PC-3 (cell line): ENCODE results near the gene LRRTM3. TPM values are rescaled to one million over a fixed set of nuclear protein-coding genes. Genes with fewer than 3 reads are reported as not detected.

ENCODE experiments used
- ATAC-seq: fragments of 200-7000 bp; cut with Tn5 transposase; 2 replicates; pipeline ENCODE4 v1.9.1; 2020; ENCODE audit warnings: mild to moderate bottlenecking, moderate library complexity
- BruUV-seq: library from RNA; stranded (reverse); fragments of 400-500 nt; replicated peaks from 2 replicates; lab custom pipeline; 2021; lab: Mats Ljungman, UMichigan
- CTCF ChIA-PET: fragments of 300-600 bp; sonication (Branson Sonifier 250); formaldehyde crosslinking; loops from one replicate; lab custom pipeline; 2022; ENCODE audit warnings: antibody characterized with exemption; lab: Charles Lee
- POLR2A ChIA-PET: fragments of 300-600 bp; sonication (Branson Sonifier 250); formaldehyde crosslinking; loops from one replicate; lab custom pipeline; 2022; ENCODE audit warnings: antibody characterized with exemption; ENCODE audit not compliant: unreplicated experiment; lab: Charles Lee
- DNase-seq: peaks from one replicate; pipeline ENCODE4 v3.0.0-alpha.2; 2015
- H2AFZ ChIP-seq: fragments of 300-600 bp; sonication (generic); 2 replicates; pipeline ENCODE4 v1.6.0; 2016; ENCODE audit warnings: antibody characterized with exemption, low read length
- H3F3A ChIP-seq: fragments of 300-600 bp; sonication (generic); one replicate; pipeline ENCODE4 v1.6.0; 2017; ENCODE audit warnings: antibody characterized with exemption, low read length, control low read depth, mild to moderate bottlenecking; ENCODE audit not compliant: unreplicated experiment
- H3K27ac ChIP-seq: fragments of 300-600 bp; sonication (generic); 2 replicates; pipeline ENCODE4 v1.5.1; 2016; ENCODE audit warnings: mild to moderate bottlenecking, low read length
- H3K27me3 ChIP-seq: fragments of 300-600 bp; sonication (generic); 2 replicates; pipeline ENCODE4 v1.6.1; 2016; ENCODE audit warnings: low read length, mixed read lengths
- H3K36me3 ChIP-seq: fragments of 300-600 bp; sonication (generic); 2 replicates; pipeline ENCODE4 v1.6.1; 2016; ENCODE audit warnings: low read depth, mixed run types, low read length, mixed read lengths
- H3K4me1 ChIP-seq: fragments of 300-600 bp; sonication (generic); 2 replicates; pipeline ENCODE4 v1.5.1; 2016; ENCODE audit warnings: low read length; ENCODE audit not compliant: insufficient read depth
- H3K4me2 ChIP-seq: fragments of 300-600 bp; sonication (generic); 2 replicates; pipeline ENCODE4 v1.6.0; 2016; ENCODE audit warnings: low read length
- H3K4me3 ChIP-seq: fragments of 300-600 bp; sonication (generic); 2 replicates; pipeline ENCODE4 v1.5.1; 2016; ENCODE audit warnings: mild to moderate bottlenecking, low read length, mixed read lengths
- H3K79me2 ChIP-seq: fragments of 300-600 bp; sonication (generic); 2 replicates; pipeline ENCODE4 v1.6.1; 2017; ENCODE audit warnings: low read length, mixed read lengths
- H3K9ac ChIP-seq: fragments of 300-600 bp; sonication (generic); 2 replicates; pipeline ENCODE4 v1.6.0; 2016; ENCODE audit warnings: mild to moderate bottlenecking, low read length
- H3K9me2 ChIP-seq: fragments of 300-600 bp; sonication (generic); replicated peaks from 2 replicates; pipeline ENCODE4 v1.6.1; 2016; ENCODE audit warnings: mixed run types, low read length, mixed read lengths
- H3K9me3 ChIP-seq: fragments of 300-600 bp; sonication (generic); 2 replicates; pipeline ENCODE4 v1.6.1; 2016; ENCODE audit warnings: low read length, mixed read lengths
- H4K20me1 ChIP-seq: fragments of 300-600 bp; sonication (generic); 2 replicates; pipeline ENCODE4 v1.6.1; 2016; ENCODE audit warnings: low read length, mixed read lengths
- EZH2 ChIP-seq: fragments of 300-600 bp; sonication (generic); IDR thresholded peaks from one replicate; pipeline ENCODE4 v1.6.1; 2017; ENCODE audit warnings: antibody characterized with exemption, mild to moderate bottlenecking, low read length; ENCODE audit not compliant: unreplicated experiment
- EZH2phosphoT487 ChIP-seq: fragments of 300-600 bp; sonication (generic); IDR thresholded peaks from 2 replicates; pipeline ENCODE4 v1.6.1; 2018; ENCODE audit warnings: mild to moderate bottlenecking, antibody characterized with exemption, low read length, borderline replicate concordance
- intact Hi-C: fragments of 100-400 bp; cut with micrococcal nuclease; formaldehyde crosslinking; loops from 2 replicates; pipeline ENCODE4 v1.9.0; 2023
- total RNA-seq: library from RNA; depleted of rRNA; stranded (reverse); fragments of >200 nt; gene quantifications from 2 replicates; pipeline ENCODE4 v1.2.3, GENCODE V29; 2014
- TF ChIP-seq, protein P1 (sequence below): fragments of 300-600 bp; sonication (generic); conservative IDR thresholded peaks from 2 replicates; pipeline ENCODE4 v1.5.1; 2017; ENCODE audit warnings: antibody characterized with exemption, low read depth, mild to moderate bottlenecking, low read length

Gene LRRTM3
- total RNA-seq, 1 experiment from 2014 or later = 0.15 TPM

DNA sequence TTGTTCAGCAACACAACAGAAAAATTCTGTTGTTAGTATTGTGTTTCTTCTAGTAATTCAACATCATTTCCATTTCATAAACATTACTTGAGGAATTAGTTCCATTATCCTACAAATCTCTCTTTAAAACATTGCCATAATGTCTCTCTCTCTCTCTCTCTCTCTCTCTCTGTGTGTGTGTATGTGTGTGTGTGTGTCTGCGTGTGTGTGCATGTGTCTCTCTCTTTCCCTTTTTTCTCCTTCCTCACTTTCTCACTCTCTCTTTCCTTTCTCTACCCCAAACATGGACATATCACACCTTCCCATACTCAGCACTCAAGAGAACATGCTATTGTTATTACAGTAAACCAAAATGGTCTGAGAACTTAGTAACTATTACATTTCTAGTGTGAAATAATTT, 16.6 kb downstream of the LRRTM3 start:
- no peaks in the 10 kb centered on the region for H4K20me1 ChIP-seq
- H2AFZ ChIP-seq = no peak overlapping the region
- peaks cover 50% of the 10 kb centered on the region for H3K27me3 ChIP-seq
- no peaks in the 10 kb centered on the region for H3K36me3 ChIP-seq
- H3K9me2 ChIP-seq = no peaks in the 10 kb centered on the region
- ATAC-seq = no peak
- no peaks in the 10 kb centered on the region for H3K9me3 ChIP-seq
- BruUV-seq = no TSS peak
- no peak for DNase-seq
- POLR2A ChIA-PET = no interaction called here
- no peak overlapping the region for H3K4me3 ChIP-seq
- no peak overlapping the region for H3K9ac ChIP-seq
- H3K27ac ChIP-seq = no peak overlapping the region
- no peaks in the 10 kb centered on the region for H3K4me1 ChIP-seq
- TF ChIP-seq EZH2 = no peak
- TF ChIP-seq EZH2phosphoT487 = no peak
- CTCF ChIA-PET = no interaction called here
- H3F3A ChIP-seq = no peaks in the 10 kb centered on the region
- H3K4me2 ChIP-seq = no peak overlapping the region
- no peaks in the 10 kb centered on the region for H3K79me2 ChIP-seq
- intact Hi-C loops = loop anchor here (5.0 kb wide), 1 partner anchor 365 kb away; no protein-coding TSS in a partner anchor

DNA sequence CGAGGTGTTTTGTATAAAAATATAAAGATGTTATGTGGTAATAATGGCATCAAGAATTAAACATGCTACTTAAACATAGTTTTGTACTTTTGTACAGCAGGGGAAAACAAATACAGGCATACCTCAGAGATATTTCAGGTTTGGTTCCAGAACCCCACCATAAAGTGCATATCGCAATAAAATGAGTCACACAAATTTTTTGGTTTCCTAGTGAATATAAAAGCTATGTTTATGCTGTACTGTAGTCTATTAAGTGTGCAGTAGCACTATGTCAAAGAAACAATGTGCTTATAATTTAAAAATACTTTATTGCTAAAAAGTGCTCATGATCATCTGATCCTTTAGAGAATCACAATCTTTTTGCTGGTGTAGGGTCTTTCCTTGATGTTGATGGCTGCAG, 17.8 kb downstream of the LRRTM3 start:
- Histone ChIP-seq H3K36me3 (no peaks in the 10 kb centered on the region), H3F3A (no peaks in the 10 kb centered on the region), H3K4me1 (no peaks in the 10 kb centered on the region), H3K4me3 (no peak overlapping the region), H2AFZ (no peak overlapping the region), H3K79me2 (no peaks in the 10 kb centered on the region), H4K20me1 (no peaks in the 10 kb centered on the region), H3K27ac (no peak overlapping the region), H3K27me3 (peaks cover 54% of the 10 kb centered on the region), H3K9me2 (no peaks in the 10 kb centered on the region), H3K9ac (no peak overlapping the region), H3K9me3 (no peaks in the 10 kb centered on the region), H3K4me2 (no peak overlapping the region)
- ATAC-seq (peak; percentile 75), DNase-seq (peak; percentile 60)
- BruUV-seq = no TSS peak
- POLR2A ChIA-PET = no interaction called here
- CTCF ChIA-PET = no interaction called here
- intact Hi-C loops = loop anchor here (5.0 kb wide), 1 partner anchor 364 kb away; no protein-coding TSS in a partner anchor
- TF ChIP-seq EZH2 = no peak
- TF ChIP-seq, protein P1, sequence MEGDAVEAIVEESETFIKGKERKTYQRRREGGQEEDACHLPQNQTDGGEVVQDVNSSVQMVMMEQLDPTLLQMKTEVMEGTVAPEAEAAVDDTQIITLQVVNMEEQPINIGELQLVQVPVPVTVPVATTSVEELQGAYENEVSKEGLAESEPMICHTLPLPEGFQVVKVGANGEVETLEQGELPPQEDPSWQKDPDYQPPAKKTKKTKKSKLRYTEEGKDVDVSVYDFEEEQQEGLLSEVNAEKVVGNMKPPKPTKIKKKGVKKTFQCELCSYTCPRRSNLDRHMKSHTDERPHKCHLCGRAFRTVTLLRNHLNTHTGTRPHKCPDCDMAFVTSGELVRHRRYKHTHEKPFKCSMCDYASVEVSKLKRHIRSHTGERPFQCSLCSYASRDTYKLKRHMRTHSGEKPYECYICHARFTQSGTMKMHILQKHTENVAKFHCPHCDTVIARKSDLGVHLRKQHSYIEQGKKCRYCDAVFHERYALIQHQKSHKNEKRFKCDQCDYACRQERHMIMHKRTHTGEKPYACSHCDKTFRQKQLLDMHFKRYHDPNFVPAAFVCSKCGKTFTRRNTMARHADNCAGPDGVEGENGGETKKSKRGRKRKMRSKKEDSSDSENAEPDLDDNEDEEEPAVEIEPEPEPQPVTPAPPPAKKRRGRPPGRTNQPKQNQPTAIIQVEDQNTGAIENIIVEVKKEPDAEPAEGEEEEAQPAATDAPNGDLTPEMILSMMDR = no peak
- TF ChIP-seq EZH2phosphoT487 = no peak

DNA sequence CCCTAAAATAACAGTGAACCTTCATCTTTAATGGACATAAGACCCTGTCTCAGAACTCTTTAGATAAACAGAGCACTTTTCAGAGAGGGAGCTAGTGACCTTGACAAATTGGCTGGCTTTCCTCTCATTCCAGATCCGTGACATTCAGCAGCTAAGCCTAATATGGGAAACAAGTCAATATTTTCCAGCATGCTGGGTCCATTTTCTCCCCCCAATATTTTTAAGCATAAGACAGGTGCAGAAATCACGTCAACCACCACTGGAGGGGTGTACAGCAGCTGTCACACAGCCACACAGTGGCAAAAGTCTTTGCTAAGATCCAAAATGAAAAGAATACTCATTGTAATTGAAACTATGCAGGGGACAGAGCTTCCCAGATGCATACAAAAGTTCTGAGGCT, 26.1 kb downstream of the LRRTM3 start:
- H3K9ac ChIP-seq = no peak overlapping the region
- POLR2A ChIA-PET = no interaction called here
- intact Hi-C loops = loop anchor here (2.0 kb wide), 1 partner anchor 25 kb away; no protein-coding TSS in a partner anchor
- H3K36me3 ChIP-seq = no peaks in the 10 kb centered on the region
- ATAC-seq = no peak
- no peak overlapping the region for H3K4me2 ChIP-seq
- H3K9me2 ChIP-seq = no peaks in the 10 kb centered on the region
- H3K79me2 ChIP-seq = no peaks in the 10 kb centered on the region
- H3K4me1 ChIP-seq = no peaks in the 10 kb centered on the region
- TF ChIP-seq EZH2 = no peak
- no peak for TF ChIP-seq EZH2phosphoT487
- no peak overlapping the region for H3K4me3 ChIP-seq
- no peak for DNase-seq
- CTCF ChIA-PET = no interaction called here
- H3K27ac ChIP-seq = no peak overlapping the region
- H3K9me3 ChIP-seq = no peaks in the 10 kb centered on the region
- no peaks in the 10 kb centered on the region for H4K20me1 ChIP-seq
- no peaks in the 10 kb centered on the region for H3F3A ChIP-seq
- BruUV-seq = no TSS peak
- no peak overlapping the region for H2AFZ ChIP-seq
- H3K27me3 ChIP-seq = peaks cover 52% of the 10 kb centered on the region
